Breast epithelium (tissue), 4 donors: ENCODE data around the gene RNF212. TPM values are rescaled to one million over a fixed set of nuclear protein-coding genes. Genes with fewer than 3 reads are reported as not detected.

Experiments
- DNase-seq, 2 donors: peaks; one replicate each; pipeline ENCODE4 v3.0.0-alpha.2; 2019; ENCODE audit warnings: low spot score in 2 of 2
- H3K27ac ChIP-seq, 2 donors: fragments of 200-600 bp; sonication (generic) in 1 of 2; one replicate each; pipeline ENCODE4 v1.5.1; 2016 to 2019; ENCODE audit warnings: mild to moderate bottlenecking in 1 of 2
- H3K27me3 ChIP-seq, 2 donors: fragments of 200-600 bp; sonication (generic) in 1 of 2; one replicate each; pipeline versions ENCODE4 v1.5.1 to v1.6.0; 2017 to 2019; ENCODE audit warnings: control low read depth in 1 of 2, mild to moderate bottlenecking in 1 of 2
- H3K36me3 ChIP-seq: fragments of 200-600 bp; one replicate; pipeline ENCODE4 v1.5.1; 2019
- H3K4me1 ChIP-seq, 2 donors: fragments of 200-600 bp; sonication (generic); one replicate each; pipeline ENCODE4 v1.5.1; 2016 to 2019; ENCODE audit warnings: control low read depth in 1 of 2
- H3K4me3 ChIP-seq, 3 donors: fragments of 200-600 bp; sonication (generic); 1 replicate in 2 of 3; 2 replicates in 1 of 3; pipeline ENCODE4 v1.5.1; 2016 to 2019; ENCODE audit warnings: mild to moderate bottlenecking in 3 of 3, moderate library complexity in 2 of 3
- H3K9me3 ChIP-seq, 2 donors: fragments of 200-600 bp; sonication (generic) in 1 of 2; one replicate each; pipeline ENCODE4 v1.5.1; 2016 to 2019; ENCODE audit warnings: control low read depth in 1 of 2
- CTCF ChIP-seq, 3 donors: fragments of 450-650 bp; IDR thresholded peaks; one replicate each; pipeline ENCODE4 v1.5.1; 2016 to 2017; ENCODE audit warnings: antibody characterized with exemption in 3 of 3, mild to moderate bottlenecking in 3 of 3, moderate library complexity in 3 of 3
- POLR2A ChIP-seq: fragments of 450-650 bp; IDR thresholded peaks from one replicate; pipeline ENCODE4 v1.6.1; 2016; ENCODE audit warnings: antibody characterized with exemption, mild to moderate bottlenecking, moderate library complexity
- POLR2AphosphoS5 ChIP-seq, 3 donors: sonication (generic); formaldehyde crosslinking; IDR thresholded peaks; one replicate each; pipeline ENCODE4 v1.6.1; 2017; ENCODE audit warnings: antibody characterized with exemption in 3 of 3
- intact Hi-C: fragments of 100-400 bp; cut with DNase I; formaldehyde crosslinking; loops from one replicate; pipeline ENCODE4 v1.15.1; 2023; ENCODE audit warnings: low total_unique reads
- total RNA-seq, 3 donors: library from RNA; depleted of rRNA; stranded (reverse); fragments of >200 nt; gene quantifications; one replicate each; pipeline ENCODE4 v1.1.0, GENCODE V29; 2016

RNF212 gene
- total RNA-seq, 3 donors from 2014 or later, result 5.1 to 15.7 (median 6.4) TPM

GRCh38 chr4:1023895-1024740 is 89.2 kb downstream of the RNF212 start:
- no peaks in the 10 kb centered on the region for H3K36me3 ChIP-seq
- H3K27ac ChIP-seq, result no peak overlapping the region
- no peaks in the 10 kb centered on the region for H3K27me3 ChIP-seq
- DNase-seq, result no peak
- no peaks in the 10 kb centered on the region for H3K9me3 ChIP-seq
- no peak for TF ChIP-seq CTCF (IDR thresholded peaks at IDR 0.05)
- TF ChIP-seq POLR2AphosphoS5 (IDR thresholded peaks at IDR 0.05), result no peak
- TF ChIP-seq POLR2A, result no peak
- H3K4me1 ChIP-seq, result no peaks in the 10 kb centered on the region
- intact Hi-C loops, result no loop called here
- no peak overlapping the region for H3K4me3 ChIP-seq

DNA sequence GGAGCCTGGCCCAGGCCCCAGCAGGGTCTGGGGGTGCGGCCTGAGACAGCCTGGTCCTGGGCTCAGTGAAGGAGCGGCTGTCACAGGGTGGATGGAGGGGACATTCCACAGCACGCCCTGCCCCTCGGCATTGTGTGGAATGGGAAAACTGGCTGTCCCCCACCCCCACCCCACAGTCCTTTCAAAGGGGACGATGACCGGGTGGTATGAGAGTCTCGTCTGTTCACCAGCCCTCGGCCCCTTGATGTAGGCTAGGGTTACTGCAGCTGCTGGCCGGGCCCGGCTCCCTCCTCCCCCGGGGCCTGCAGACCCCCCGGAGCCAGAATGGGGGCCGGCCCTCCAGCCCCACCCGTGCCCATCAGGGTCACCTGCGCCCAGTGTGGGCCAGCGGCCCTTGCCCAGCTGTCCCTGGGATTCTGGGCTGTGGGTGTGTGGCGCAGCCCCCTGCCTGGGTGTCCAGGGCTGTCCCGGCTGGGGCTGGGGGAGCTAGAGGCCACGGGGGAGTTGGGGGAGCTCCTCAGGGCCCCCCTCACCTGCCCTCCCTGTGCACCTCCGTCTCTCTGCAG is 90.2 kb downstream of the RNF212 start:
- Histone ChIP-seq H3K27ac (no peak overlapping the region), H3K4me3 (no peak overlapping the region), H3K9me3 (no peaks in the 10 kb centered on the region), H3K27me3 (no peaks in the 10 kb centered on the region), H3K36me3 (no peaks in the 10 kb centered on the region), H3K4me1 (no peaks in the 10 kb centered on the region)
- intact Hi-C loops, result no loop called here
- DNase-seq, result no peak
- TF ChIP-seq CTCF (IDR thresholded peaks at IDR 0.05) (no peak), POLR2A (no peak), POLR2AphosphoS5 (IDR thresholded peaks at IDR 0.05) (no peak)

DNA sequence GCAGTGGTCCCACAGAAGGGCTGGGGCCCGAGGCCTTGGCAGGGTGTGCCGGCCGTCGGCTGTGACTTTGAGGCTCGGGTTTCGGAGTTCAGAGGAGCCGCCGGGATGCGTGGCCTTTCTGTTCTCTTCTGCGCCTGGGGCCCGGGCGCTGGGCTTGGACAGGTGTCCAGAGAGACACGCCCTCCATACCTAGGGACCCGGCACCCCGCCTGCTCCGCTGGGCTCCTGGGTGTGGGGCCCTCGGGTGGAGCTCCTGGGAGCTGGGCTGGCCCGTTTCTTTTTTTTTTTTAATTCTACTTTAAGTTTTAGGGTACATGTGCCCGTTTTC is 90.7 kb downstream of the RNF212 start:
- intact Hi-C loops, result no loop called here
- H3K27me3 ChIP-seq, result no peaks in the 10 kb centered on the region
- no peak overlapping the region for H3K27ac ChIP-seq
- no peaks in the 10 kb centered on the region for H3K36me3 ChIP-seq
- DNase-seq, result no peak
- no peak overlapping the region for H3K4me3 ChIP-seq
- H3K9me3 ChIP-seq, result no peaks in the 10 kb centered on the region
- no peaks in the 10 kb centered on the region for H3K4me1 ChIP-seq
- TF ChIP-seq CTCF (IDR thresholded peaks at IDR 0.05) (no peak), POLR2A (no peak), POLR2AphosphoS5 (IDR thresholded peaks at IDR 0.05) (no peak)

DNA sequence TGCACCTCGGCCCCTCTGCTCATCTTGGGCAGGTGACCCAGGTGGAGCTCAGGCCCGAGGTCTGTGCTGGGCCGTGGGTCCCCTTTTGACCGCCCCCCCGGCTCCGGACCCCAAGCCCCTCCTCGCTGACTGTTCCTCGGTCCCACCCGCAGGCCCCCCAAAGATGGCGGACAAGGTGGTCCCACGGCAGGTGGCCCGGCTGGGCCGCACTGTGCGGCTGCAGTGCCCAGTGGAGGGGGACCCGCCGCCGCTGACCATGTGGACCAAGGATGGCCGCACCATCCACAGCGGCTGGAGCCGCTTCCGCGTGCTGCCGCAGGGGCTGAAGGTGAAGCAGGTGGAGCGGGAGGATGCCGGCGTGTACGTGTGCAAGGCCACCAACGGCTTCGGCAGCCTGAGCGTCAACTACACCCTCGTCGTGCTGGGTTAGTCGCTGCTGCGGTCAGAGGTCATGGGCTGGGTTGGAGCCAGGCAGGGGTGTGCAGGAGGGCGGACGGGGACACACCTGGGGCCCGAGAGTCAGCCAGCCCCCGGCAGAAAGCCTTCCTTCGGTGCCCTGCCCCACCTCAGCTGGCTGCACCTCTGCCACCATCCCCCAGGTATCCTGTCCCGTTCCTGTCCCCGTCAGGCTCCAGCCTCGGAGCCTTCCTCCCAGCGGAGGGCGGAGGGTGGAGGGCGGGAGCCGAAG is 91.2 kb downstream of the RNF212 start:
- no peaks in the 10 kb centered on the region for H3K4me1 ChIP-seq
- no peak for TF ChIP-seq POLR2AphosphoS5 (IDR thresholded peaks at IDR 0.05)
- TF ChIP-seq CTCF (IDR thresholded peaks at IDR 0.05), result no peak
- no peak for TF ChIP-seq POLR2A
- H3K4me3 ChIP-seq, result no peak overlapping the region
- intact Hi-C loops, result no loop called here
- no peak for DNase-seq
- H3K36me3 ChIP-seq, result no peaks in the 10 kb centered on the region
- H3K27me3 ChIP-seq, result no peaks in the 10 kb centered on the region
- H3K27ac ChIP-seq, result no peak overlapping the region
- no peaks in the 10 kb centered on the region for H3K9me3 ChIP-seq

Other genes with a start within 250 kb of the RNF212 start
- 10 to 100 TPM; 76.2 to 95.7 (median 81.9) TPM for gene GAK, start 181.2 kb downstream of the RNF212 start, total RNA-seq
- gene TMEM175, start 181.1 kb downstream of the RNF212 start, total RNA-seq, result 10 to 100 TPM; 26.2 to 32.2 (median 28.2) TPM
- gene DGKQ, start 140.0 kb downstream of the RNF212 start, total RNA-seq, result 1 to 10 TPM; 5.3 to 9.4 (median 8.8) TPM
- 10 to 100 TPM; 16.3 to 32.8 (median 28.2) TPM for gene IDUA, start 126.5 kb downstream of the RNF212 start, total RNA-seq
- under 1 TPM; 0.33 to 0.48 (median 0.44) TPM for gene SLC26A1, start 120.2 kb downstream of the RNF212 start, total RNA-seq
- 10 to 100 TPM; 19.8 to 40.0 (median 22.9) TPM for gene FGFRL1, start 101.9 kb downstream of the RNF212 start, total RNA-seq
- 10 to 100 TPM; 35.3 to 59.4 (median 36.1) TPM for gene SPON2, start 59.0 kb upstream of the RNF212 start, total RNA-seq
- gene CTBP1, start 135.6 kb upstream of the RNF212 start, total RNA-seq, result 100 to 1,000 TPM; 130 to 159 (median 133) TPM
- gene MAEA, start 176.3 kb upstream of the RNF212 start, total RNA-seq, result 10 to 100 TPM; 49.9 to 76.7 (median 62.3) TPM
- gene UVSSA, start 233.6 kb upstream of the RNF212 start, total RNA-seq, result 10 to 100 TPM; 13.9 to 22.9 (median 14.3) TPM